WTC11 (cell line): ENCODE data around the gene NUDCD3. TPM values are rescaled to one million over a fixed set of nuclear protein-coding genes. Genes with fewer than 3 reads are reported as not detected.

Experiments
- ATAC-seq: fragments of 200-7000 bp; cut with Tn5 transposase; 2 replicates; pipeline ENCODE4 v1.10.0; 2021; ENCODE audit warnings: mild to moderate bottlenecking, moderate library complexity
- CTCF ChIA-PET: fragments of 300-600 bp; sonication (Branson Sonifier 250); formaldehyde crosslinking; loops from one replicate; lab custom pipeline; 2021; ENCODE audit warnings: antibody characterized with exemption; lab: Charles Lee
- POLR2A ChIA-PET: fragments of 350-600 bp; sonication (Branson Sonifier 250); formaldehyde crosslinking; loops from one replicate; lab custom pipeline; 2021; ENCODE audit warnings: antibody characterized with exemption; lab: Charles Lee
- DNase-seq: peaks from one replicate; pipeline ENCODE4 v3.0.0; 2021; ENCODE audit warnings: low spot score
- H3K27ac Mint-ChIP-seq: 2 replicates; pipeline ENCODE4 v1.8.0; 2021; ENCODE audit warnings: mixed read lengths
- H3K27me3 Mint-ChIP-seq: 2 replicates; pipeline ENCODE4 v1.8.0; 2021; ENCODE audit warnings: low read depth, mild to moderate bottlenecking, moderate library complexity, mixed read lengths
- H3K36me3 Mint-ChIP-seq: 2 replicates; pipeline ENCODE4 v1.8.0; 2021; ENCODE audit warnings: mixed read lengths
- H3K4me1 Mint-ChIP-seq: 2 replicates; pipeline ENCODE4 v1.8.0; 2022; ENCODE audit warnings: mixed read lengths
- H3K4me3 Mint-ChIP-seq: 2 replicates; pipeline ENCODE4 v1.8.0; 2021; ENCODE audit warnings: mild to moderate bottlenecking, moderate library complexity, mixed read lengths
- H3K9me3 Mint-ChIP-seq: 2 replicates; pipeline ENCODE4 v1.8.0; 2021; ENCODE audit warnings: mixed read lengths
- AFF4 ChIP-seq: sonication (generic); formaldehyde crosslinking; IDR thresholded peaks from 2 replicates; pipeline ENCODE4 v1.8.1; 2023; ENCODE audit warnings: mild to moderate bottlenecking, missing genetic modification reagents, borderline replicate concordance
- CDX4 ChIP-seq: fragments of 250-450 bp; sonication (Bioruptor Pico); IDR thresholded peaks from 2 replicates; pipeline ENCODE4 v1.9.0; 2021; ENCODE audit warnings: moderate library complexity, mild to moderate bottlenecking, inconsistent platforms, borderline replicate concordance
- HMGA2 ChIP-seq: fragments of 250-450 bp; sonication (Bioruptor Pico); IDR thresholded peaks from 2 replicates; pipeline ENCODE4 v1.4.0; 2021; ENCODE audit warnings: mild to moderate bottlenecking, moderate library complexity
- IRF2 ChIP-seq: sonication (generic); formaldehyde crosslinking; IDR thresholded peaks from 2 replicates; pipeline ENCODE4 v1.8.0; 2022; ENCODE audit warnings: low read depth, missing genetic modification reagents, borderline replicate concordance
- MYBL2 ChIP-seq: sonication (generic); formaldehyde crosslinking; IDR thresholded peaks from 2 replicates; pipeline ENCODE4 v1.8.1; 2023; ENCODE audit warnings: mild to moderate bottlenecking, moderate library complexity, missing genetic modification reagents
- NFE2L1 ChIP-seq: sonication (generic); formaldehyde crosslinking; IDR thresholded peaks from 2 replicates; pipeline ENCODE4 v1.8.1; 2023; ENCODE audit warnings: missing genetic modification reagents
- NR2C2 ChIP-seq: sonication (generic); formaldehyde crosslinking; IDR thresholded peaks from 2 replicates; pipeline ENCODE4 v1.8.0; 2022; ENCODE audit warnings: mild to moderate bottlenecking, missing genetic modification reagents
- RELA ChIP-seq: sonication (generic); formaldehyde crosslinking; IDR thresholded peaks from 2 replicates; pipeline ENCODE4 v1.8.1; 2022; ENCODE audit warnings: missing genetic modification reagents, mild to moderate bottlenecking, borderline replicate concordance
- SOX15 ChIP-seq: fragments of 250-450 bp; sonication (Bioruptor Pico); IDR thresholded peaks from 2 replicates; pipeline ENCODE4 v1.9.0; 2021; ENCODE audit warnings: mild to moderate bottlenecking
- TEAD1 ChIP-seq: sonication (generic); formaldehyde crosslinking; IDR thresholded peaks from 2 replicates; pipeline ENCODE4 v1.8.0; 2022; ENCODE audit warnings: mild to moderate bottlenecking, missing genetic modification reagents
- TEAD4 ChIP-seq: sonication (generic); formaldehyde crosslinking; IDR thresholded peaks from 2 replicates; pipeline ENCODE4 v1.8.0; 2022; ENCODE audit warnings: mild to moderate bottlenecking, missing genetic modification reagents
- USF1 ChIP-seq: sonication (generic); formaldehyde crosslinking; IDR thresholded peaks from 2 replicates; pipeline ENCODE4 v1.8.0; 2022; ENCODE audit warnings: mild to moderate bottlenecking, missing genetic modification reagents
- ZBTB21 ChIP-seq: sonication (generic); formaldehyde crosslinking; IDR thresholded peaks from 2 replicates; pipeline ENCODE4 v1.8.1; 2023; ENCODE audit warnings: mild to moderate bottlenecking, missing genetic modification reagents, borderline replicate concordance
- ZBTB43 ChIP-seq: sonication (generic); formaldehyde crosslinking; IDR thresholded peaks from 2 replicates; pipeline ENCODE4 v1.8.1; 2023; ENCODE audit warnings: mild to moderate bottlenecking, missing genetic modification reagents
- ZNF396 ChIP-seq: fragments of 250-450 bp; sonication (Bioruptor Pico); IDR thresholded peaks from 2 replicates; pipeline ENCODE4 v1.8.0; 2021; ENCODE audit warnings: mild to moderate bottlenecking, moderate library complexity, borderline replicate concordance
- ZNF532 ChIP-seq: fragments of 250-450 bp; sonication (Bioruptor Pico); IDR thresholded peaks from 2 replicates; pipeline ENCODE4 v1.9.0; 2021; ENCODE audit warnings: mild to moderate bottlenecking, borderline replicate concordance
- total RNA-seq: library from RNA; stranded (reverse); gene quantifications from 3 replicates; pipeline ENCODE4 v1.2.3, GENCODE V29; 2021

Gene NUDCD3
- total RNA-seq, 1 experiment from 2014 or later: 71.8 TPM

GRCh38 chr7:44486693-44487092, 3.8 kb downstream of the NUDCD3 start:
- peaks cover 33% of the 10 kb centered on the region for H3K36me3 Mint-ChIP-seq
- ATAC-seq (no peak), DNase-seq (no peak)
- TF ChIP-seq ZNF396 (no peak), TEAD4 (CRISPR knock-in tag) (no peak), MYBL2 (CRISPR knock-in tag) (no peak), USF1 (CRISPR knock-in tag) (no peak)
- no peaks in the 10 kb centered on the region for H3K9me3 Mint-ChIP-seq
- no peaks in the 10 kb centered on the region for H3K27me3 Mint-ChIP-seq
- peak overlapping the region; percentile 38 for H3K27ac Mint-ChIP-seq
- POLR2A ChIA-PET: no interaction called here
- H3K4me3 Mint-ChIP-seq: no peak overlapping the region
- CTCF ChIA-PET: interaction anchor here (1.6 kb wide), 1 partner anchor 9 kb away, joined by 4 read pairs; no protein-coding TSS in a partner anchor
- peaks cover 22% of the 10 kb centered on the region for H3K4me1 Mint-ChIP-seq

GRCh38 chr7:44486001-44486400, 4.5 kb downstream of the NUDCD3 start:
- H3K4me3 Mint-ChIP-seq: no peak overlapping the region
- H3K4me1 Mint-ChIP-seq: peaks cover 20% of the 10 kb centered on the region
- no peaks in the 10 kb centered on the region for H3K9me3 Mint-ChIP-seq
- ChIA-PET CTCF (interaction anchor here (1.6 kb wide), 1 partner anchor 8 kb away, joined by 4 read pairs; no protein-coding TSS in a partner anchor), POLR2A (no interaction called here)
- no peak for TF ChIP-seq TEAD4 (CRISPR knock-in tag)
- TF ChIP-seq RELA (CRISPR knock-in tag): no peak
- TF ChIP-seq ZNF532 (CRISPR knock-in tag): no peak
- no peak for TF ChIP-seq ZBTB21
- TF ChIP-seq TEAD1: no peak
- no peak for TF ChIP-seq CDX4
- TF ChIP-seq IRF2 (CRISPR knock-in tag): no peak
- TF ChIP-seq NR2C2 (CRISPR knock-in tag): no peak
- TF ChIP-seq NFE2L1: no peak
- no peak for TF ChIP-seq AFF4
- TF ChIP-seq HMGA2 (CRISPR knock-in tag): no peak
- TF ChIP-seq SOX15: no peak
- TF ChIP-seq ZBTB43 (CRISPR knock-in tag): no peak
- H3K36me3 Mint-ChIP-seq: peaks cover 39% of the 10 kb centered on the region
- no peak overlapping the region for H3K27ac Mint-ChIP-seq
- ATAC-seq: no peak
- DNase-seq: no peak
- H3K27me3 Mint-ChIP-seq: no peaks in the 10 kb centered on the region
